Activated T-helper 1 cell treated with anti-CD3 and anti-CD28 coated beads, Interleukin-12 subunit alpha, Interleukin-12 subunit beta, Interleukin-2, Interleukin-4 antibody, amounts not matched to agents 30 ng/mL and 10 ng/mL and 1 ng/mL, durations not matched to agents 14 hours and 24 hours and 36 hours (primary cell): ENCODE results near the gene THADA. TPM values are rescaled to one million over a fixed set of nuclear protein-coding genes. Genes with fewer than 3 reads are reported as not detected.

Experiments
- DNase-seq: peaks from one replicate; pipeline ENCODE4 v3.0.0; 2021; ENCODE audit warnings: low spot score
- H3K27ac Mint-ChIP-seq: one replicate; pipeline ENCODE4 v1.8.0; 2021; ENCODE audit warnings: mild to moderate bottlenecking, mixed read lengths
- H3K27me3 Mint-ChIP-seq: one replicate; pipeline ENCODE4 v1.8.0; 2022; ENCODE audit warnings: mild to moderate bottlenecking, moderate library complexity, mixed read lengths; ENCODE audit not compliant: insufficient read depth
- H3K36me3 Mint-ChIP-seq: one replicate; pipeline ENCODE4 v1.8.0; 2021; ENCODE audit warnings: low read depth, mixed read lengths
- H3K4me1 Mint-ChIP-seq: one replicate; pipeline ENCODE4 v1.8.0; 2021; ENCODE audit warnings: low read depth, mixed read lengths
- H3K4me3 Mint-ChIP-seq: one replicate; pipeline ENCODE4 v1.8.0; 2021; ENCODE audit warnings: mild to moderate bottlenecking, moderate library complexity, mixed read lengths
- H3K9me3 Mint-ChIP-seq: one replicate; pipeline ENCODE4 v1.8.0; 2021; ENCODE audit warnings: mixed read lengths
- intact Hi-C: fragments of 100-400 bp; cut with micrococcal nuclease; formaldehyde crosslinking; loops from one replicate; pipeline ENCODE4 v1.15.1; 2024
- total RNA-seq: library from RNA; stranded (reverse); gene quantifications from 2 replicates; pipeline ENCODE4 v1.2.3, GENCODE V29; 2022

The THADA gene
- total RNA-seq, 1 donor from 2014 or later = 51.7 TPM

DNA sequence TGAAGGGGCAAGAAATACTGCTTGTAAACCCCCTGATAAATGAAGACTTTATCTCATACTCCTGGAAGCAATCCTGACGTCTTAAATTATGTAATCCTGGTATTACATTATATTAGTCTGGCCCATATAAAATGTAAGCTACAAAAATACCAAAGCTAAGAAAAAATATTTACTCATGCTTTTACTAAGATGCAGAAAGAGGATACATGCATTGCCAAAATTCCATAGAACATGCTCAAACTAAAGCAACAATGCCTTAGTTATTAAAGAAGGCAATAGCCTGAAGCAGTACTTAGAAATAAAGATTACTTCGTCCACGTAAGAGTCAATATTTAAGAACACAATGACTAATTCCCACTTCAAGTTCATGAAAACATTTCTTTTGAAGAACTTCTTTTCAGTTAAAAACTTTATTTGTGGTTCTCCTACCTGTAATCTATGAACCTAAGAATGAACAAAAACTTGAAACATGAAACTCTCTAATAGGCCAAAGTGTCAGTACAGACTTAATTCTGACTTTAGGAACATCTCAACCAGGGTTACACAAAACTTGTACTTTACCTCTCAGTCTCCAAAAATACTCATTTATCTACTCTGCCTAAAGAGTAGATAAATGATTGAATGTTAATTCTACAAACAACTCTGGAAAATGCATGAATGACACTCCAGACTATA, 117.3 kb downstream of the THADA start:
- DNase-seq = no peak
- intact Hi-C loops = no loop called here
- H3K4me3 Mint-ChIP-seq = no peak overlapping the region
- peaks cover 28% of the 10 kb centered on the region for H3K36me3 Mint-ChIP-seq
- H3K27me3 Mint-ChIP-seq = no peaks in the 10 kb centered on the region
- no peaks in the 10 kb centered on the region for H3K4me1 Mint-ChIP-seq
- no peaks in the 10 kb centered on the region for H3K9me3 Mint-ChIP-seq
- no peak overlapping the region for H3K27ac Mint-ChIP-seq

DNA sequence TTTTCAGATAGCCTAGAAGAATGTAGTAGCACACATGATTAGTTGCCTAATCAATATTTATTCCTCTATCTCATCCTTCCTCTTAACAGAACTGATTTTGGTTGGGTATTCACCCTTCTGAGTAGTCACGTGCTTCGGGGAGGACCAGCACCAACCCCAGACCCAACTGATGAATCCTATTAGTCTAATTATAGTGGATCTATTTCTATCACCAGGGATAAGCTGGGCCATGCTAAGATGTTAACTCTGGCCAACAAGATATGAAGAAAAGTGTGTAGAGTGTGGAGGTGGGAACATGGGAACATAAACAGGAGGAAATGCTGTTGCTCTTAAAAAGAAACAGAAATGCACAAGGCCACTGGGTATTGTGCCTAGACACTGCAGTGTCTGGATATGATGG, 119.9 kb downstream of the THADA start:
- Mint-ChIP-seq H3K4me3 (no peak overlapping the region), H3K36me3 (peaks cover 16% of the 10 kb centered on the region), H3K27ac (no peak overlapping the region), H3K4me1 (no peaks in the 10 kb centered on the region), H3K27me3 (no peaks in the 10 kb centered on the region), H3K9me3 (no peaks in the 10 kb centered on the region)
- no peak for DNase-seq
- intact Hi-C loops = no loop called here

DNA sequence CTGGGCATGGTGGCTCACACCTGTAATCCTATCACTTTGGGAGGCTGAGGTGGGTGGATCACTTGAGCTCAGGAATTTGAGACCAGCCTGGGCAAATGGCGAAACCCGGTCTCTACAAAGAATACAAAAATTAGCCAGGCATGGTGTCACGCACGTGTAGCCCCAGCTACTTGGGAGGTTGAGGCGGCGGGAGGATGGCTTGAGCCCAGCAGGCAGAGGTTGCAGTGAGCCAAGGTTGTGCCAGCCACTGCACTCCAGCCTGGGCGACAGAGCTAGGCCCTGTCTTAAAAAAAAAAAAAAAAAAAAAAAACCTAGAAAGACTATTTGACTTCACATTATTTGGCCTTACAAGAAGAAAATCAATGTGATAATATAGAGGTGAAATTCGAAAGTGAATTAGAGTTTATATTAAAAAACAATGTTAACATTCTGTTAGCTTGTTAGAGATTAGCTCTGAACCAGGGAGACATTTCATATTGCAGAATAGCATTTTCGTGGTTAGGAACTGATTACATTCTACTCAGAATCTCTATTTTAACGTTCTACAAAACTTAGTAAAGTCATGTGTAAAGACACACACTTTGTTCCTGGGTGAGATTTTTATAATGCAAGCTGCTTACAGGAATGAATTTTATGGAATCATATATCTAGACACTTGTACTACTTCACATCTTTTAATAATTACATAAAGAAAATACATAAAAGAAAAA, 120.5 kb downstream of the THADA start:
- H3K36me3 Mint-ChIP-seq = peaks cover 16% of the 10 kb centered on the region
- no peak overlapping the region for H3K27ac Mint-ChIP-seq
- DNase-seq = no peak
- no peak overlapping the region for H3K4me3 Mint-ChIP-seq
- no peaks in the 10 kb centered on the region for H3K4me1 Mint-ChIP-seq
- no peaks in the 10 kb centered on the region for H3K27me3 Mint-ChIP-seq
- H3K9me3 Mint-ChIP-seq = no peaks in the 10 kb centered on the region
- intact Hi-C loops = no loop called here

DNA sequence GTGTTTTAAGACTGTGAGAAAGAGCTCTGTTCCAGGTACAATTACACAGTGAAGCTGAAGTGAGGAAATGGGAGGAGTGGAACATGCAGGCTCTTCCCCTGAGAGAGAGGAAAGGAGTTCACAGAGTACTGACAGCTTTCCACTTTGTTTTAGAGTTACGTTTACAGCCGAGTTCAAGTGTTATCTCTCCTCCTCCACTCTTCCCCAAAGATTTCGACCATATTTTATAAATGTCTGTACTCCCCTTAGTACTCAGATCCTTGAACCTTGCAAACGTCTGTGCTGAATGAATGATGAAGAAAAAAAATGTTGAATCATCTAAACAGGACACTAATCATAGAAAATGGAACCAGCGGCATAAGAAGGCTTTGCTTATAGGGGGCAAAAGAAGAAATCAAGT, 121.6 kb downstream of the THADA start:
- peaks cover 9% of the 10 kb centered on the region for H3K36me3 Mint-ChIP-seq
- intact Hi-C loops = no loop called here
- H3K27me3 Mint-ChIP-seq = no peaks in the 10 kb centered on the region
- no peaks in the 10 kb centered on the region for H3K4me1 Mint-ChIP-seq
- no peak overlapping the region for H3K27ac Mint-ChIP-seq
- DNase-seq = no peak
- no peak overlapping the region for H3K4me3 Mint-ChIP-seq
- no peaks in the 10 kb centered on the region for H3K9me3 Mint-ChIP-seq

DNA sequence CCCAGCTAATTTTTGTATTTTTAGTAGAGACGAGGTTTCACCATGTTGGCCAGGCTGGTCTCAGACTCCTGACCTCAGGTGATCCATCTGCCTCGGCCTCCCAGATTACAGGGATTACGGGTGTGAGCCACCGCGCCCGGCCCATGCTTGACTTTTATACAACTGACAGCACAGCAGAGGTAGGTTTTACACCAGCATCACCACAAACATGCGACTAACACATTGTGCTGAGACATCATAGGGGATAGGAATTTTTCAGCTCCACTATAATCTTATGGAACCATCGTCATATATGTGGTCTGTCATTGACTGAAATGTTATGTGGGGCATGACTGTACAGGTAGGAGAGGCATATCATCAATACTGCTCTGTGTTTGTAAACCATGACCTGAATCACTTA, 122.1 kb downstream of the THADA start:
- Mint-ChIP-seq H3K9me3 (no peaks in the 10 kb centered on the region), H3K27ac (no peak overlapping the region), H3K36me3 (peaks cover 9% of the 10 kb centered on the region), H3K4me3 (no peak overlapping the region), H3K27me3 (no peaks in the 10 kb centered on the region), H3K4me1 (no peaks in the 10 kb centered on the region)
- intact Hi-C loops = no loop called here
- no peak for DNase-seq

DNA sequence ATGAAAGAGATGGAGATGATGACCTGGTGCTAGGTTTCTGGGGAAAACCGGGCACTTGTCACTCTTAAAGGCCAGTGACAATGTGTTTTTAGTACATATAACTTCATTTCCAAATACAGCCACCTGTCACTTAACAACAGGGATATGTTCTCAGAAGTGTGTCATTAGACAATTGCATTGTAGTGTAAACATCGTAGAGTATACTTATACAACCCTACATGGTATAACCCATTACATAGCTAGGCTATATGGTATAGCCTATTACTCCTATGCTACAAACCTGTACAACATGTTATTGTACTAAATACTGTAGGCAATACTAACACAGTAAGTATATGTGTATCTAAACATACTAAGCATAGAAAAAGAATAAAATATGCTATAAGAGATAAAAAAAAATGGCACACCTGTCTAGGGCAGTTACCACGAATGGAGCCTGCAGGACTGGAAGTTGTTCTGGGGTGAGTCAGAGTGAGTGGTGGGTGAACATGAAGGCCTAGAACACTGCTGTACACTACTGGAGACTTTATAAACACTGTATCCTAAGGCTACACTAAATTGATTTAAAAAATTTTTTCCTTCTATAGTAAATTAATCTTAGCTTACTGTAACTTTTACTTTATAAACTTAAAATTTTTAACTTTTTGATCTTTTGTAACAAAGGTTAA, 123.2 kb downstream of the THADA start:
- H3K27me3 Mint-ChIP-seq = no peaks in the 10 kb centered on the region
- no peak overlapping the region for H3K27ac Mint-ChIP-seq
- H3K36me3 Mint-ChIP-seq = peaks cover 11% of the 10 kb centered on the region
- H3K4me1 Mint-ChIP-seq = no peaks in the 10 kb centered on the region
- H3K4me3 Mint-ChIP-seq = no peak overlapping the region
- H3K9me3 Mint-ChIP-seq = no peaks in the 10 kb centered on the region
- no peak for DNase-seq
- intact Hi-C loops = no loop called here

DNA sequence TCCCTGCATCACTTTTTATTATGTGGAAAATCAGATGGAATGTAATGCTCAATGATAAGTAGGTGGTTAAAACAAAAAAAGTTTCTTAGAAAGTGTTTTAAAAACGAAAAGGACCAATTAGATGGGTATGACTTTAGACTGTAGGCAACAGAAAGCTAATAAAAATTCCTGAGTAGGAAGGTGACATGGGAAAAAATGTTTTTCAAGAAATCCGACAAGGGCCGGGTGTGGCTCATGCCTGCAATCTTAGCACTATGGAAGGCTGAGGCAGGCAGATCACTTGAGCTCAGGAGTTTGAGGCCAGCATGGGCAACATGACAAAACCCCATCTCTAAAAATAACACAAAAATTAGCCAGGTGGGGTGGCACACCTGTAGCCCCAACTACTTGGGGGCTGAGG, 126.1 kb downstream of the THADA start:
- Mint-ChIP-seq H3K36me3 (peaks cover 19% of the 10 kb centered on the region), H3K4me3 (no peak overlapping the region), H3K4me1 (no peaks in the 10 kb centered on the region), H3K27ac (no peak overlapping the region), H3K9me3 (no peaks in the 10 kb centered on the region), H3K27me3 (no peaks in the 10 kb centered on the region)
- DNase-seq = no peak
- intact Hi-C loops = no loop called here

DNA sequence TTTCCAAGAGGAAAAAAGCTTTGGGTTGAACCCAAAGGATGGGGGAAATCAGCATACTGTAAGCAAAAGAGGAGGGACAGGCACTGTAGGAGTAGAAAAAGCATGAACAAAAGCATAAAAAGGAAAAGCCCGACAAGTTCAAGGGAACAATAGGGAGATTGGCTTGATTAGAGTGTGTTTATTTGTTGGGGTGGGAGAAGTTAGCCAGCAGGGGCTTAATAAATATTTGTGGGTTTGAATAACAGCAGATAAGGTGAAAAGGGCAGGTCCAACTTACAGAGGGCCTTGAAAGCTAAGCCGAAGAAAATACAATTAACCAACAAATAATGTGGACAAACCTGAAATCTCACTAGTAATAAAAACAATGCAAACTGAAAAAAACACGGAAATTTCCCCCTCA, 126.7 kb downstream of the THADA start:
- Mint-ChIP-seq H3K9me3 (no peaks in the 10 kb centered on the region), H3K36me3 (peaks cover 18% of the 10 kb centered on the region), H3K4me3 (no peak overlapping the region), H3K4me1 (no peaks in the 10 kb centered on the region), H3K27me3 (no peaks in the 10 kb centered on the region), H3K27ac (no peak overlapping the region)
- intact Hi-C loops = no loop called here
- DNase-seq = no peak

DNA sequence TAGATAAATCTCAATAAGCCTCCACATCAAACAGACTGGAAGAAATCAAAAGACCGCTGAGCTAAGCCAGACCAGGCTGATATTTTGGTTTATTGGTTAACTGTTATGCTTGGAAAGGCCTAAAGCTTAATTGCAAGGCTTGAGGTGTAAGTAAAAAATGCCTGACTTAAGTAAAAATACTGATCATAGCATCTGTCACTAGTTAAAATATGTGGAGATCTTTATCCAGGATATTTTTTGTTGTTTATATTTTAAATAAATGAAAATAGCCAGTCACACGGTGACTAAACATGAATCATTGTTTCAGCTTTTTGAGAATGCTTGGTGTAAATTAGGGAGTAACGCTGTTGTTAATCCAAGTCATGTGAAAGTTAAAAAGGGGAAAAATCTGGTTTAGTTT, 127.9 kb downstream of the THADA start:
- no peak overlapping the region for H3K4me3 Mint-ChIP-seq
- H3K4me1 Mint-ChIP-seq = peaks cover under 1% of the 10 kb centered on the region
- H3K9me3 Mint-ChIP-seq = no peaks in the 10 kb centered on the region
- no peak overlapping the region for H3K27ac Mint-ChIP-seq
- DNase-seq = no peak
- intact Hi-C loops = no loop called here
- H3K36me3 Mint-ChIP-seq = peaks cover 16% of the 10 kb centered on the region
- H3K27me3 Mint-ChIP-seq = no peaks in the 10 kb centered on the region

DNA sequence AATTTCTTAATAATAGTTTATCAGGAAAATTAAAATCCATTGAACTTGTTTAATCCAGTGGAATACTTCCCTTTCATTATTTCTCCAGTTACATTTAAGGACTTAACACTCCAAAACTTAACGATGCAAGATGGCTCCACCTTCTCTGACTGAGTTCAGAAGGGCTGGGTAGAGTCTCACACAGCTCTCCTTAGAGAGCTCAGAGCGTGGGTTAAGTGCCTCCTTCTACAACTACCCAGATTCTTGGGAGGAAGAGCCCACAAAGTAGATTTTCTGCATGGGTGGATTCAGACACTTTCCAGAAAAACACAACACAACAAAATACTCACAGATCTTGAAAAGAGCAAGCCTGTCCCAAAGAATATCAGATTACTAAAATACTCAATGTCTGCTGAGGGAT, 130.6 kb downstream of the THADA start:
- intact Hi-C loops = no loop called here
- peaks cover 5% of the 10 kb centered on the region for H3K4me1 Mint-ChIP-seq
- H3K4me3 Mint-ChIP-seq = no peak overlapping the region
- no peak for DNase-seq
- no peak overlapping the region for H3K27ac Mint-ChIP-seq
- peaks cover 22% of the 10 kb centered on the region for H3K36me3 Mint-ChIP-seq
- H3K9me3 Mint-ChIP-seq = no peaks in the 10 kb centered on the region
- no peaks in the 10 kb centered on the region for H3K27me3 Mint-ChIP-seq

DNA sequence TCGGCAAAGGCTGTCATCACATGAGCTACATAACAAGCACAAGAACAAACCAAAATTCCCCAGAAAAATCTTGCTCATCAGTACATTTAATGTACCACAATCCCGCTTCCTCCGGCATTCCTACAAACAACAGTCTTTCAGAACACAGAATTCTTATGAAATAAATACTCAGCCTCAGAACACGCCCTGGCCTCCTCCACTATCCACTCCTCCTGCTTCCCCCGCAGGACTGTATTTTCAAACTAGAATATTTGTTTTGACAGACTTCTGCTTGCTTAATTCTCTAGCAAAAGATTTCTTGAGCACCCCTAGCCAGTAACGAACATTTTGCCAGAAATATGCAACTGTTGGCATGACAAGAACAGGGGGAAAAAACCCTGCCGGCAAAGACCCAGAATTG, 131.2 kb downstream of the THADA start:
- no peaks in the 10 kb centered on the region for H3K9me3 Mint-ChIP-seq
- no peaks in the 10 kb centered on the region for H3K27me3 Mint-ChIP-seq
- peaks cover 5% of the 10 kb centered on the region for H3K4me1 Mint-ChIP-seq
- intact Hi-C loops = no loop called here
- H3K36me3 Mint-ChIP-seq = peaks cover 22% of the 10 kb centered on the region
- DNase-seq = no peak
- no peak overlapping the region for H3K27ac Mint-ChIP-seq
- H3K4me3 Mint-ChIP-seq = no peak overlapping the region

DNA sequence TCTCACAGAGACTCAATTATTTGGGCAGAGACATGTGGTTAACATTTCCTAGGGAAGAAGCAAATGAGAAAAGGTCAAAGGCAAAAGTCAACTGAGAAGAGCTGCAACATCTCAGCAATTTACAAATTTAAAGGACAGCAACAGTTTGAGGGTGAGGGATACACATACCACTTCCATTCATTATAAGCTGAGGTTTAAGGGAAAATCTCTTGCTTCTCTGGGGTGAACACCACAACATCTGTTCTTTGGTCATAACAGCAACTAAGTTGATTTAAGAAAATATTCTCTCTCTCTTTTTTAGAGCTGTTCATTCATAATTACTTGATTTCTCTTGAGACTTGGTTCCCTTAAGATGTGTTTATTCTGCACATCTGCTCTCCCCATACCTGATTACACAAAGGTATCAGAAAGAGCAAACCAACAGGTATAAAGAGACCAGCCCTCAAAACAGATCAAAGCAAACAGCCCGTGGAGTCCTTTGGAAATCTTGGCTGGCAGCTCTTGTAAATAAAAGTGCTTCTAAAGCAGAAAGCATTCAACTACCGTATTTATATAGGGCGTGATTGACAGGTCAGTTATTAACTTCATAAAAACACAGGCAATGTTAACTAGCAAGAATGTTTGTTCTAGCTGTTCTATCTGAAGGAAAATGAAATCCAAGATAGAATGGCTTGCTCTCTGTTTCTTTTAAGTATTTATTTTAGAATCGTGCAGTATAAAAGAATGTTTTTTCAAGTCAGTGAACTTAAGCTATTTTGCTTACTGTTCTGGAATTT, 132.8 kb downstream of the THADA start:
- H3K4me1 Mint-ChIP-seq = peaks cover 11% of the 10 kb centered on the region
- no peak overlapping the region for H3K4me3 Mint-ChIP-seq
- H3K27ac Mint-ChIP-seq = no peak overlapping the region
- no peak for DNase-seq
- no peaks in the 10 kb centered on the region for H3K27me3 Mint-ChIP-seq
- H3K36me3 Mint-ChIP-seq = peaks cover 25% of the 10 kb centered on the region
- no peaks in the 10 kb centered on the region for H3K9me3 Mint-ChIP-seq
- intact Hi-C loops = no loop called here
